Measurements from ENCODE around the gene SERPINA12.
"Not testable (repeated sequence)": the region's sequence is repeated elsewhere in the genome, so short reads cannot be mapped to it uniquely, and the experiment has no call there.

SERPINA12 gene

GRCh38 chr14:94538070-94538740, 28.9 kb upstream of the SERPINA12 start:
- DNase-seq (ENCODE audit: low spot score) = no peak

GRCh38 chr14:94536836-94537235, 27.6 kb upstream of the SERPINA12 start:
- DNase-seq (ENCODE audit: low spot score) = no peak

- DNase-seq (ENCODE audit: low spot score) = no peak
Measured at GRCh38 chr14:94535506-94535905, 26.2 kb upstream of the SERPINA12 start.

DNA sequence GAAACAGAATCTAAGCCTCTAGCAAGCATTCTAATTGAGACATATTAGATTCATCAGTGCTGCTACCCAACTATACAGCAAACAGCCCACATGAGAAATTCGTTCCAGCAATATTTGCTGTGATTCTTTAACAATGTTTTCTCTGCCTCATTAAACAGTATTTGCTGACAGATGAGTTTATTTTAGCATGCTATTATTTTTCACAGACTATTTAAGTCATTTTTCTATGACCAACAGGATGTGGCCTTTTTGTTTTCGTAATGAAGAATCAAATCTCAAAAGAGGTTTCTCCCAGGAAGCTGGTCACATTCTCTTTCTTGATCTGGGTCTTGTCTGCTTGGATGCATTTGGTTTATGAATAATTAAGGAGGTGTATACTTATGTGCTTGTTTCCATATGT, 23.2 kb upstream of the SERPINA12 start:
- no peak for DNase-seq (ENCODE audit: low spot score)

DNA sequence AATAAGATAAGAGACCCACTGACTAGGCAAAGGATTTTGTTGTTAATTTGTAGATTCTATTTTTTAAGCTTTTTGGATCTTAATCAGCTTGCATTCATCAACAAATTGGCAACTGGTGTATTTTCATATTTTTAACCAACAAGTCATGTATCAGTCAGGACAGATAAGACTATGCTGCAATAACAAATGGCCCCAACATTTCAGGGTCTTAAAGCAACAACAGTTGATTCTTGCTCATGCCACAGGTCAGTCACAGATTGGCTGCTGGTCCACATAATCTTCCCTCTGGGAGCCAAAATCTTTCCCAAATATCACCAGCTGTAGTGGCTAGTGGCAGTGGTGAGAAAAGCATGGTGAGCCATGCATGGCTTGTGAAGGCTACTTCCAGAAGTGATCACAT, 21.9 kb upstream of the SERPINA12 start:
- DNase-seq (ENCODE audit: low spot score) = no peak

DNA sequence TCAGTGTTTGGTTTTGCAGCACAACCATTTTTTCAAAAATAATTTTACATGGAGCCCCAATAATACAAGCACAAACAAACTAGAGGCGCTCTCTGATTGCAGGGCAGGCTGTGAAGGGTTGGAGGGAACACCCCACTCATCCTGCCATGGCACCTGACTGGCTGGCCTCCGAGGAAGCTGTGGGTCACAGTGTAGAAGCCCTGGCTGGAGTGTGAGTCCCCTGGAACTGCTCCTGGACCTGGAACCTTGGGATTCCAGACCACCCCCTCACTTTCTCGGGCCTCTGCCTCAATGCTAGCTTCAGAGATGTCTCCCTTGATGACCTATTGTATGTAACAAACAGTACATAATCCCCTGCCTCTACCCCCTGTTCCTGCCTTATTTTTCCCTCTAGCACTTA, 14.8 kb upstream of the SERPINA12 start:
- DNase-seq (ENCODE audit: low spot score) = no peak

DNA sequence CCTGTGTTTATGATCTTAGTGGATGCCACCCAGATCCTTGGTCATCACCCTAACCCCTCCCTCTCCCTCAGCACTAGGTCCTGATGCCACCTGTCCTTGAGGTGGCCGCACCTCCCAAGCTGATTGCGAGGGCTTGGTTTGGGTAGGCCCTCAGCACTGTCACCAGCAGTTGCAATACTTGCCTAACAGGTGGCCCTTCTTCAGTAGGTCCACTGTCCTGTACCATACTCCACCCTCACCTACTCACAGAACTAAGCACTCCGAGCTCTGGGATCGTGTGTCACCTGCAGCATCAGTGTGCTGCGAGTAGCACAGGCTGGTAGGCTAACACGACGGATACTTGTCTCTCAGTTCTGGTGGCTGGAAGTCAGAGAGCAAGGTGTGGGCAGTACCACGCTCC, 14.0 kb upstream of the SERPINA12 start:
- no peak for DNase-seq (ENCODE audit: low spot score)

DNA sequence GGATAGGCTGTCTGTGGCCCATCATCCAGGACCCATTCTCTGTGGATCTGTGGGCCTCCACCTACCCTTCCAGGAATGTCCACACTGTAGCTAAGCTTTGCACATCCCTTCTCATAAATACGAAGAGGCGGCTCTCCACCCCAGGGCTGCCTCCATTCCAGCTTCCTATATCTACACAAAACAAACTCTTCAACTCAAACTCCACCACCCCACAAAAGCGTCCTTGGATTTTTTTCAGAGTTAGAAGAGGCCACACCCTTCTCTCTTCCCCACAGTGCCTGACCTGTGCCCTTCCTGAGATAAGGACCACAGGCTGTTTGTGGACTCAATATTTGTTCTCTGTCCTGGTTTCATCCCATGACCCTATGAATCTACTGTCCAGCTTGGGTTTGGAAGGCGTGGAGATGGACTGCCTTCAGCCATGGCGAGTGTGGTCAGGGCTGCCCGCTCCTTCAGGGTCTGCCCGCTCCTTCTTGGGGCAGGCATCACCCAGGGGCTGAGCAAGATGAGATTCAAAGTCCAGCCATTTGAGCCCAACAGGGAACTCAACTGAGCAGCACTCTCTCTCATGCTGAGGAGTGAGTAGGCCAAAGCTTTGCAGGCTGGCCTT, 13.0 kb upstream of the SERPINA12 start:
- DNase-seq (ENCODE audit: low spot score) = no peak

DNA sequence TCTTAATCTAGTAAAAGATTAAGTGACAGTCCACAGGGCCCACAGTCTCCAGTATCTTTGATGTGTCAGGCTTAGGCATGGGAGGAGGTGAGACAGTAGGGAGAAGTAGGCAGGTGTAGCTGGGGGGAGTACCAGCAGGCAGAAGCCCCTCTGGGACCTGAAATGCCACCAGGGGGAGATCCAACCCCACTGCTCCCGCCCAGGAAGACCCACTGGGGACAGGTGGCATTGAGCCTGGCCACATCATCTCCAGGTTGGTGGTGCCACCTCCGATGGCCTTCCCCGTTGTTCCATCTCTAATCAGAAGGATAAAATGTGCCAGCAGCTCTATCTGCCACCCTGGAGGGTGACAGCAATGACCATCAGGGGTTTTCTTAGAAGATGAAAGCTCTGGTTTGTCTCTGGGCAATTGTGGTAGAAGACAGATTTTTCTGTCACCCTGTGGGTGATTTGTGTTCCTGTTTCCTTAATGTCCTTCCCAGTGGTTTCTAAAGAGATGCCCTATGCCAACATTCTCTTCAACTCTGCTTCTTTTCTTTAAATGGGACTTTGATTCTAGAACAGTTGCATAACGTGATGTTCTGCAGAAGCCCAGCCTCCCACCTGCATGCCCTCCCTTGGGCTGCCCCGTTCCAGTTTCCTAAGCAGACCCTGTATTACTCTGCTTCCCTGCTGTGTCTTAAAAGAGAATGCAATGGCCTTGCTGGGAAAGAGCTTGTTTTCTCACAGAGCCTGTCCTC, 12.3 kb upstream of the SERPINA12 start:
- no peak for DNase-seq (ENCODE audit: low spot score)

- no peak for DNase-seq (ENCODE audit: low spot score)
Measured at GRCh38 chr14:94517641-94518257, 8.5 kb upstream of the SERPINA12 start.

GRCh38 chr14:94517248-94517640, 8.0 kb upstream of the SERPINA12 start:
- DNase-seq (ENCODE audit: low spot score) = no peak

- no peak for DNase-seq (ENCODE audit: low spot score)
Measured at GRCh38 chr14:94515856-94516255, 6.6 kb upstream of the SERPINA12 start.

GRCh38 chr14:94515426-94515825, 6.2 kb upstream of the SERPINA12 start:
- no peak for DNase-seq (ENCODE audit: low spot score)

DNA sequence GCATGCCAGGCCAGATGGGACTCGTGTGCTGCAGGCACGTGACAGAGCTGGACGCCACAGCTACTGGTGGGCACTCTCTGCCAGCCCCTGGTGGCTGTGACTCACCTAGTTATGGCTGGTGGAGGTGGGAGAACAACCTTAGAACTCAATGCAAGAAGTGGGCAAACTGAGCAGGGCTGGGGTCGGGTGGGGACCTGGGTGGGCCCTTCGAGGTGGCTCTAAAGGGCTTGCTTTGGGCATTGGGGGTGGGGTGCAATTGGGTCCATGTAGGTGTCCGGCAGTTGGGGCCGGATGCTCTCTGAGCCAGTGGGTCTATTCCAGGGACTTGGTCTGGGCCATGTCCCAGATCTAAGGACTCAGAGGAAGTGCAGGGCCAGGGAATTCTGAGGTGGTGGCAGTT, 5.1 kb upstream of the SERPINA12 start:
- DNase-seq (ENCODE audit: low spot score) = no peak

- not testable (repeated sequence) for DNase-seq (ENCODE audit: low spot score)
Measured at GRCh38 chr14:94510481-94510880, 1.2 kb upstream of the SERPINA12 start.

GRCh38 chr14:94505641-94506040, 3.6 kb downstream of the SERPINA12 start:
- no peak for DNase-seq (ENCODE audit: low spot score)

GRCh38 chr14:94505206-94505605, 4.1 kb downstream of the SERPINA12 start:
- DNase-seq (ENCODE audit: low spot score) = no peak

GRCh38 chr14:94501588-94502516, 7.4 kb downstream of the SERPINA12 start:
- DNase-seq (ENCODE audit: low spot score) = no peak

DNA sequence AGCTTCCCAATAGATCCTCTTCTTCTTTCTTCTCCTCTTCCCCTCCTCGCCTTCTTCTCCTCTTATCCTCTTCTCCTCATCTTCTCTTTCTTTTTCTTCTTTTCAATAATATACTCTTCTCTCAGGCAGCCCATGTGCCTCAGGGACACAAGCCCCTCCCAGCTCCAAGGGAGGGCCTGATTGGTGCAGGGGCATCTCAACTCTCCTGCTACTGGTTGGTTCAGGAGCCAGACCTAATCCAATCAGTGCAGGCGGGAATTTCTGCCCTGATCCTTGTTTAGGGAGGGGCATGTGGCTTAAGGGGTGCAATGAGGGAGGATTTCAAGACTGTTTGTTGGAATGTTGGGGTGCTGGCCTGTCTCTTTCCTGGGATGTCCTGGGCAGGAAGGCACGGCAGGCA, 9.0 kb downstream of the SERPINA12 start:
- DNase-seq (ENCODE audit: low spot score) = no peak

- no peak for DNase-seq (ENCODE audit: low spot score)
Measured at GRCh38 chr14:94499673-94500072, 9.6 kb downstream of the SERPINA12 start.

DNA sequence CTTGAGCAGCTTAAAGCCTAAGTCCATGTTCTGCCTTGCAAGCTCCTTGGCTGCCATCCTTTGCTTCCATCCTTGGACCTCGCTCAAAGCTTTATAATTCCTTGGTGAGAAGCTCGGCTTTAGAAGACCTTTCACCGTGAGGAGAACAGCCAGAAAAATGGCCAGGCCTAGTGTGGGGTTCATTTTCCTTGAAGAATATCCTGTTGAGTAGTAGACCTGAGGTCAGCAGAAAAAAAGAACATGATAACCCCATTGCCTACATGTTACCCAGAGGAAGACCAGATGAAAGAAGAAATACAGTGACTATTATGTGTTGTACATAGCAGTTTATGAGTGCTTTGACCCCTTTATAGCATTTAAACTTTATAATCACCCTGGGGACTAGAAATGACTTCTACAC, 11.1 kb downstream of the SERPINA12 start:
- DNase-seq (ENCODE audit: low spot score) = no peak

DNA sequence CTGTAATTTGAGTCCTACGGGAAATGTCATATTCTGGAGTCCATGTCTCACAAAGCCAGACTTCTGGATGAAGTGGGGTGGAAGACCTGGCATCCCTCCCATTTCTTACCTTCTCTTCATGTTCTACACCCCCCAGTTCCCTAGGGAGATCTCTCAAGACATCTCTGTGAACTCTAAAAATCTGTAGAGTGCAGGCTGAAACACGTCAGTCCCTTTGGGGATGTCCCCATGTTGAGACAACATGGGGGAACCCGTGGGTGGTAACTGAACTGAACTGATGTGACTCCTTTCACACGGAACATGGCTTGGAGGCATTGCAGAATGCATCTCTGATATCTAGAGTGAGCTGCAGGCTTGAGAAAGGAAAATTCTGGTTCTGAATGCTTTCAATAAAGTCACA, 15.2 kb downstream of the SERPINA12 start:
- no peak for DNase-seq (ENCODE audit: low spot score)

Data from AG08396 (cell line).